GM21529 (cell line): ENCODE measurements around the gene OR4C5.
"Not testable (repeated sequence)": the region's sequence is repeated elsewhere in the genome, so short reads cannot be mapped to it uniquely, and the experiment has no call there.

Source experiments
- ATAC-seq: cut with Tn5 transposase; IDR thresholded peaks from one replicate; pipeline ENCODE4 v1.9.1; 2021; ENCODE audit not compliant: unreplicated experiment

The OR4C5 gene

GRCh38 chr11:48366365-48366764 is at the start of gene OR4C5:
TSS of gene OR4C5 (minus strand) at chr11:48366465. CDS start at chr11:48366465, 0 bp downstream.
- ATAC-seq, result no peak

DNA sequence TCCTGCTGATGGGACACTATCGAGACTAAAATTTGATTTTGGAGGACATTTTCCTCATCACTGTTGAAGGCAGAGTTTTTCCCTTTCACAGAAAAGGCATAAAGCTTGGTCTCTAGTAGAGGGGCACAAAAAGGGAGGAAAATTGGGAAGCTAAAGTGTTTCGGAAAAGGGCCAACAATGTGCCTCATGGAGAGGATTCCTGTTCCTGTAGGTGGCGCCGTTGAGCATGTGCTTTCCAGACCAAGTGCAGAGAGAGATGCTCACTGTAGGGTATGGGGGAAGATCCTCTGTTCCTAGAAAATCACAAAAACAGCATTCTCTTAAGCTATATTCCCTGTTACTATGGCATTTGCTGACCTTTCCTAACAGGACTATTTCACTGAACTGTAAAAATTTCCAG is 18.4 kb upstream of the OR4C5 start:
- ATAC-seq, result no peak

DNA sequence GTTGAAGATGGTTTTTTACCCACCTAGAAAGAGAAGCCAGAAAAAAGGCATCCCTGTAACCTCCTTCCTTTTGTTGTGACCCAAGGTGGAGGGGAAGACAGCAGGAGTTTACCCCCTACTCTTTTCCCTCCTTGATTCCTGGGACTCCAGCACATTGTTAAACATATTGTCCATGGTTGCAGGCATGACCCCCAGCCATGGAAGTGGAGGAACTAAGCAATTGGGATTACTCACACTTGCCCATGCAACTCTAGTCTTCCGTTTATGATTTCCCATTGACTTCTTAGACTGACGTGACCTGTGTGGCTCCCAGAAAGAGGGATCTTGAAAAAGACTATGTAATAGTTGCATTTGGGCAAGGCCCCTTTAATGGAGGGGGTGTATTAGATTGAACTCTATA is 17.9 kb upstream of the OR4C5 start:
- not testable (repeated sequence) for ATAC-seq

- not testable (repeated sequence) for ATAC-seq
Measured at GRCh38 chr11:48361289-48361688, 5.0 kb downstream of the OR4C5 start.

DNA sequence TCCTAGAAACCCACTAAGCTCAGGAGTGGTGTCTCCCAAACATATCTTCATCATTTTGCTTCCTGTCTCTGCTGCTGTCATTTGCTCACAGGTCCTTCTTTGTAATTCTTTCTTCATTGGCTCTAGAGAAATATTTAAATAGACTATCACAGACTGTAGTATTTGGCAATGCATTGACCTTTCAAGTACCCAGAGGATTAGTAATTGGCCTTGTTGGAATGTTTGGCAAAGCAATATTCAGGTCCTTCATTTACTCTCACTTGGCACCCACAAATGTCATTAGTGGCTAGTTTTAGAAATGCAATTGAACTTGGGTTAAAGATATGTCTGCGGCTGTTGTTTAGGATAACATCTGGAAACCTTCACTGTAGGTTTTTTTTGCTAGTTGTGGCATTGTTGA is 11.6 kb downstream of the OR4C5 start:
- no peak for ATAC-seq

GRCh38 chr11:48354013-48354412 is 12.3 kb downstream of the OR4C5 start:
- ATAC-seq, result no peak

DNA sequence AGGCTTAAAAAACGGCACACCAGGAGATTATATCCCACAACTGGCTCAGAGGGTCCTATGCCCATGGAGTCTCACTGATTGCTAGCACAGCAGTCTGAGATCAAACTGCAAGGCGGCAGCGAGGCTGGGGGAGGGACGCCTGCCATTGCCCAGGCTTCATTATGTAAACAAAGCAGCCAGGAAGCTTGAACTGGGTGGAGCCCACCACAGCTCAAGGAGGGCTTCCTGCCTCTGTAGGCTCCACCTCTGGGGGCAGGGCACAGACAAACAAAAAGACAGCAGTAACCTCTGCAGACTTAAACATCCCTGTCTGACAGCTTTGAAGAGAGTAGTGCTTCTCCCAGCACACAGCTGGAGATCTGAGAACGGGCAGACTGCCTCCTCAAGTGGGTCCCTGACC is 20.0 kb downstream of the OR4C5 start:
- ATAC-seq, result not testable (repeated sequence)

DNA sequence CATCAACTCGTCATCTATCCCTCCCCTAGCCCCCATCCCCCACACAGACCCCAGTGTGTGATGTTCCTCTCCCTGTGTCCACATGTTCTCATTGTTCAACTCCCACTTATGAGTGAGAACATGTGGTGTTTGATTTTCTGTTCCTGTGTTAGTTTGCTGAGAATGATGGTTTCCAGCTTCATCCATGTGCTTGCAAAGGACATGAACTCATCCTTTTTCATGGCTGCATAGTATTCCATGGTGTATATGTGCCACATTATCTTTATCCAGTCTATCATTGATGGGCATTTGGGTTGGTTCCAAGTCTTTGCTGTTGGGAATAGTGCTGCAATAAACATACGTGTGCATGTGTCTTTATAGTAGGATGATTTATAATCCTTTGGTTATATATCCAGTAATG is 23.8 kb downstream of the OR4C5 start:
- not testable (repeated sequence) for ATAC-seq

DNA sequence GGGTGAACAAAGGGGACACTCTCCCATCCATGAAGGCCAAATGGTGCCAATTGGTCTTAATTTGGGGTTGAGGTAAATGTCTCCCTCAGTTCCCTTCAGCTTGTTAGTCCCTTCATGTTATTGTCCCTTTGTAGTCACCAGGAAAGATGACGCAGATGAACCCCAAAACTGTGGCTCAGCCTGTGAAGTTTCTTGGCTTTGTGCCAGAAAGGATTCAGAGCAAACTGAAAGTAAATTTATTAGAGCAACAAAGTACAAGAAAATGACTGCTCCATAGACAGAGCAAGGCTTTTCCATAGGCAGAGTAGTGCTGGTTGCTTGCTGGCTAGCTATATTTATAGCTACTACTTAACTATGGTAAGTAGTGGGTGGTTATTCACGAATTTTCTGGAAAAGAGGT is 24.8 kb downstream of the OR4C5 start:
- no peak for ATAC-seq

DNA sequence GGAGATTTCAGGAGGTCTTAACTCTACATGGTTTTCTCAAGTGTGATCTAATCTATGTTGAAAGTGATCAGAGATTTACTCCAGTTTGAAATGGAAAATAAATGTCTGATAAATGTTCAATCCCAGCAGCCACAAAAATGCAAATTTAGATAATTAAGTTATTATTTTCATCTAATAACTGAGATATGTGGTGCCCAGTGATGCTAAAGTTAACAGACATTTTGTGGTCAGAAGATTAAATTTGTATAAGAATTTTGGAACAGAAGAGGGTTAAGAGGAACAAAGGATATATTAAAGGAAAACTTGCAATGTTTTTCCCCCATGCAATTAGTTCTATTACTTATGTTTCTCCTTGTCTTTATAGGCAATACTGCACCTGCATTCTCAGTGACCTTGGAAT is 41.6 kb downstream of the OR4C5 start, which contains the start of gene OR4C3:
TSS of gene OR4C3 (plus strand) at position 301 of the 400 bp plus-strand sequence. CDS start 102 bp downstream, outside the sequence.
- ATAC-seq, result not testable (repeated sequence)

- ATAC-seq, result not testable (repeated sequence)
Measured at GRCh38 chr11:48319813-48320212, 46.5 kb downstream of the OR4C5 start.
